HAP-1 (cell line): ENCODE results near the gene TTYH1.
A peak's percentile ranks its signal among the peaks of the same experiment; 100 is the strongest.

Experiments used
- DNase-seq, 2 experiments: peaks; one replicate each; pipeline ENCODE4 v3.0.0-alpha.2; 2016 to 2020; ENCODE audit warnings: low spot score in 2 of 2
- H3K27me3 ChIP-seq: fragments of 250-450 bp; sonication (Bioruptor Pico); 2 replicates; pipeline ENCODE4 v1.5.1; 2020; ENCODE audit warnings: low read depth, mild to moderate bottlenecking, moderate library complexity
- H3K36me3 ChIP-seq: fragments of 250-450 bp; sonication (Bioruptor Pico); replicated peaks from 2 replicates; pipeline ENCODE4 v1.5.1; 2020; ENCODE audit warnings: mild to moderate bottlenecking
- H3K4me1 ChIP-seq: fragments of 250-450 bp; sonication (Bioruptor Pico); 2 replicates; pipeline ENCODE4 v1.5.1; 2020; ENCODE audit warnings: mild to moderate bottlenecking
- H3K4me3 ChIP-seq: fragments of 250-450 bp; sonication (Bioruptor Pico); 2 replicates; pipeline ENCODE4 v1.5.1; 2020; ENCODE audit warnings: mild to moderate bottlenecking, moderate library complexity
- H3K9me3 ChIP-seq: fragments of 250-450 bp; sonication (Bioruptor Pico); 2 replicates; pipeline ENCODE4 v1.5.1; 2020; ENCODE audit warnings: mild to moderate bottlenecking, moderate library complexity
- in situ Hi-C: fragments of 300-500 bp; cut with MboI; formaldehyde crosslinking; loops from 3 replicates; pipeline ENCODE4 v1.14.3; 2020; ENCODE audit warnings: low sequenced_read_pairs, inconsistent platforms, mixed read lengths

Gene TTYH1

GRCh38 chr19:54407780-54408179, 7.5 kb upstream of the TTYH1 start:
- H3K36me3 ChIP-seq: no peaks in the 10 kb centered on the region
- in situ Hi-C loops: no loop called here

GRCh38 chr19:54408456-54409026, 6.7 kb upstream of the TTYH1 start:
- no peaks in the 10 kb centered on the region for H3K27me3 ChIP-seq
- in situ Hi-C loops: no loop called here
- no peaks in the 10 kb centered on the region for H3K4me1 ChIP-seq
- H3K4me3 ChIP-seq: no peak overlapping the region
- no peaks in the 10 kb centered on the region for H3K36me3 ChIP-seq
- DNase-seq: no peak
- H3K9me3 ChIP-seq: no peaks in the 10 kb centered on the region; the same call in 1 of the 2 replicates

More at GRCh38 chr19:54407780-54408179, 7.5 kb upstream of the TTYH1 start:
- Histone ChIP-seq H3K9me3 (no peaks in the 10 kb centered on the region; the same call in 1 of the 2 replicates), H3K4me1 (no peaks in the 10 kb centered on the region), H3K27me3 (no peaks in the 10 kb centered on the region), H3K4me3 (no peak overlapping the region)
- DNase-seq: no peak

- no peak overlapping the region for H3K4me3 ChIP-seq
Observed at GRCh38 chr19:54411033-54411432, 4.2 kb upstream of the TTYH1 start.

GRCh38 chr19:54412877-54413276, 2.4 kb upstream of the TTYH1 start:
- H3K36me3 ChIP-seq: no peaks in the 10 kb centered on the region
- H3K4me3 ChIP-seq: no peak overlapping the region
- in situ Hi-C loops: no loop called here
- H3K27me3 ChIP-seq: no peaks in the 10 kb centered on the region
- DNase-seq: no peak
- no peaks in the 10 kb centered on the region; the same call in 1 of the 2 replicates for H3K9me3 ChIP-seq
- H3K4me1 ChIP-seq: peaks cover 3% of the 10 kb centered on the region

More at GRCh38 chr19:54411033-54411432, 4.2 kb upstream of the TTYH1 start:
- Histone ChIP-seq H3K36me3 (no peaks in the 10 kb centered on the region), H3K4me1 (no peaks in the 10 kb centered on the region; the same call in 1 of the 2 replicates), H3K9me3 (no peaks in the 10 kb centered on the region; the same call in 1 of the 2 replicates), H3K27me3 (no peaks in the 10 kb centered on the region)
- in situ Hi-C loops: no loop called here
- DNase-seq: no peak

- Histone ChIP-seq H3K4me1 (peaks cover 8% of the 10 kb centered on the region), H3K36me3 (no peaks in the 10 kb centered on the region), H3K27me3 (no peaks in the 10 kb centered on the region), H3K9me3 (no peaks in the 10 kb centered on the region; the same call in 1 of the 2 replicates), H3K4me3 (no peak overlapping the region)
- in situ Hi-C loops: no loop called here
- no peak for DNase-seq
Observed at GRCh38 chr19:54414156-54414555, 1.1 kb upstream of the TTYH1 start.

- peaks cover 20% of the 10 kb centered on the region for H3K4me1 ChIP-seq
- in situ Hi-C loops: no loop called here
- no peaks in the 10 kb centered on the region for H3K27me3 ChIP-seq
- no peaks in the 10 kb centered on the region for H3K9me3 ChIP-seq
- no peaks in the 10 kb centered on the region for H3K36me3 ChIP-seq
- no peak for DNase-seq
- peak overlapping the region; percentile 67 for H3K4me3 ChIP-seq
Observed at GRCh38 chr19:54415901-54416673, 823 bp downstream of the TTYH1 start.

GRCh38 chr19:54416695-54417491, 1.6 kb downstream of the TTYH1 start:
- peak overlapping the region; percentile 67 for H3K4me3 ChIP-seq
- no peaks in the 10 kb centered on the region for H3K27me3 ChIP-seq

GRCh38 chr19:54418030-54418929, 3.0 kb downstream of the TTYH1 start:
- peak in 1 of 2 experiments; percentile 39 for DNase-seq

More at GRCh38 chr19:54416695-54417491, 1.6 kb downstream of the TTYH1 start:
- in situ Hi-C loops: no loop called here
- Histone ChIP-seq H3K4me1 (peaks cover 22% of the 10 kb centered on the region), H3K36me3 (no peaks in the 10 kb centered on the region), H3K9me3 (no peaks in the 10 kb centered on the region)
- DNase-seq: no peak

GRCh38 chr19:54418930-54419800, 3.9 kb downstream of the TTYH1 start:
- no peaks in the 10 kb centered on the region for H3K9me3 ChIP-seq
- H3K27me3 ChIP-seq: no peaks in the 10 kb centered on the region
- no peak for DNase-seq
- no peak overlapping the region for H3K4me3 ChIP-seq
- in situ Hi-C loops: no loop called here
- peaks cover 22% of the 10 kb centered on the region for H3K4me1 ChIP-seq
- H3K36me3 ChIP-seq: no peaks in the 10 kb centered on the region

More at GRCh38 chr19:54418030-54418929, 3.0 kb downstream of the TTYH1 start:
- no peak overlapping the region for H3K4me3 ChIP-seq
- H3K9me3 ChIP-seq: no peaks in the 10 kb centered on the region
- H3K27me3 ChIP-seq: no peaks in the 10 kb centered on the region
- peaks cover 22% of the 10 kb centered on the region for H3K4me1 ChIP-seq
- no peaks in the 10 kb centered on the region for H3K36me3 ChIP-seq
- in situ Hi-C loops: no loop called here

- H3K9me3 ChIP-seq: no peaks in the 10 kb centered on the region
- H3K4me3 ChIP-seq: peak overlapping the region; percentile 12
- no peaks in the 10 kb centered on the region for H3K27me3 ChIP-seq
- H3K4me1 ChIP-seq: peaks cover 22% of the 10 kb centered on the region
- in situ Hi-C loops: no loop called here
- no peak for DNase-seq
- no peaks in the 10 kb centered on the region for H3K36me3 ChIP-seq
Observed at GRCh38 chr19:54420068-54420382, 4.8 kb downstream of the TTYH1 start.

- H3K9me3 ChIP-seq: no peaks in the 10 kb centered on the region
- in situ Hi-C loops: no loop called here
- H3K36me3 ChIP-seq: no peaks in the 10 kb centered on the region
- DNase-seq: peak; percentile 50 to 84
- no peaks in the 10 kb centered on the region for H3K27me3 ChIP-seq
- H3K4me3 ChIP-seq: peak overlapping the region; percentile 12
- H3K4me1 ChIP-seq: peaks cover 22% of the 10 kb centered on the region
Observed at GRCh38 chr19:54420383-54421168, 5.3 kb downstream of the TTYH1 start.

GRCh38 chr19:54421169-54421516, 5.9 kb downstream of the TTYH1 start:
- H3K27me3 ChIP-seq: no peaks in the 10 kb centered on the region
- no peaks in the 10 kb centered on the region for H3K36me3 ChIP-seq
- no peak for DNase-seq
- in situ Hi-C loops: no loop called here
- H3K4me1 ChIP-seq: peaks cover 22% of the 10 kb centered on the region
- H3K4me3 ChIP-seq: no peak overlapping the region
- no peaks in the 10 kb centered on the region for H3K9me3 ChIP-seq
